Anterior cingulate cortex (tissue), 58 donors: ENCODE data around the gene ZFYVE28.
"Not testable (repeated sequence)": the region's sequence is repeated elsewhere in the genome, so short reads cannot be mapped to it uniquely, and the experiment has no call there.

ENCODE experiments used
- DNase-seq, 58 donors: peaks; one replicate each; lab custom pipeline; 2025; lab: John Stamatoyannopoulos, UW

Gene ZFYVE28

GRCh38 chr4:2417765-2418649, at the start of gene ZFYVE28:
TSS of gene ZFYVE28 (minus strand) at chr4:2418645. CDS start at chr4:2418323, 322 bp downstream.
- peak in 3 of 58 donors; percentile 13 to 24 (median 23) for DNase-seq

- DNase-seq = not testable (repeated sequence)
Measured at GRCh38 chr4:2465544-2465943, 47.1 kb upstream of the ZFYVE28 start.

- DNase-seq = no peak
Measured at GRCh38 chr4:2465032-2465431, 46.6 kb upstream of the ZFYVE28 start.

- no peak for DNase-seq
Measured at GRCh38 chr4:2462992-2463762, 44.7 kb upstream of the ZFYVE28 start.

GRCh38 chr4:2462218-2462991, 44.0 kb upstream of the ZFYVE28 start:
- DNase-seq = peak in 48 of 58 donors; percentile 12 to 78 (median 55)

- no peak for DNase-seq
Measured at GRCh38 chr4:2461246-2461960, 43.0 kb upstream of the ZFYVE28 start.

- no peak for DNase-seq
Measured at GRCh38 chr4:2459589-2460349, 41.3 kb upstream of the ZFYVE28 start.

- DNase-seq = no peak
Measured at GRCh38 chr4:2458546-2459491, 40.4 kb upstream of the ZFYVE28 start.

- DNase-seq = no peak
Measured at GRCh38 chr4:2457481-2458295, 39.2 kb upstream of the ZFYVE28 start.

GRCh38 chr4:2451821-2452785, 33.7 kb upstream of the ZFYVE28 start:
- no peak for DNase-seq

- DNase-seq = no peak
Measured at GRCh38 chr4:2451036-2451520, 32.6 kb upstream of the ZFYVE28 start.

GRCh38 chr4:2450394-2451035, 32.1 kb upstream of the ZFYVE28 start:
- DNase-seq = no peak

- no peak for DNase-seq
Measured at GRCh38 chr4:2449511-2450392, 31.3 kb upstream of the ZFYVE28 start.

GRCh38 chr4:2449051-2449450, 30.6 kb upstream of the ZFYVE28 start:
- DNase-seq = no peak
